Measurements from ENCODE around the gene VWA3A. TPM values are rescaled to one million over a fixed set of nuclear protein-coding genes. Genes with fewer than 3 reads are reported as not detected.

VWA3A gene
- total and polyA plus RNA-seq, 8 donors = 0.30 to 0.37 TPM; not detected in 6

GRCh38 chr16:22198547-22199293 lies 106.4 kb downstream of the VWA3A start:
- TF ChIP-seq POLR2AphosphoS5 (IDR thresholded peaks at IDR 0.05) (no peak), EP300 (IDR thresholded peaks at IDR 0.05) (no peak), CTCF (IDR thresholded peaks at IDR 0.05) (no peak), POLR2A (IDR thresholded peaks at IDR 0.05) (no peak)
- intact Hi-C loops (cut with DNase I; ENCODE audit: low total_unique reads) = no loop called here
- peak overlapping the region in 4 of 5 donors; percentile 70 to 86 (median 84) for H3K27ac ChIP-seq

GRCh38 chr16:22202261-22202637 lies 109.9 kb downstream of the VWA3A start:
- Histone ChIP-seq H3K27ac (no peak overlapping the region), H3K9me3 (no peaks in the 10 kb centered on the region), H3K36me3 (no peaks in the 10 kb centered on the region), H3K4me1 (peaks cover 4 to 35% (median 24%) of the 10 kb centered on the region in 4 donors), H3K4me3 (no peak overlapping the region), H3K27me3 (no peaks in the 10 kb centered on the region)
- intact Hi-C loops (cut with DNase I; ENCODE audit: low total_unique reads) = loop anchor here (5.0 kb wide), 1 partner anchor 95 kb away; the partner anchor contains the start of gene POLR3E
- WGBS, 5 donors = 89 to 94% (median 92%) methylated on average over 6 of the region's 6 CpGs
- no peak for DNase-seq
- TF ChIP-seq CTCF (IDR thresholded peaks at IDR 0.05) (no peak), EP300 (IDR thresholded peaks at IDR 0.05) (no peak), POLR2AphosphoS5 (IDR thresholded peaks at IDR 0.05) (no peak), POLR2A (IDR thresholded peaks at IDR 0.05) (no peak)

More at GRCh38 chr16:22198547-22199293, 106.4 kb downstream of the VWA3A start:
- Histone ChIP-seq H3K4me1 (peaks cover 4 to 34% (median 27%) of the 10 kb centered on the region in 4 donors), H3K9me3 (no peaks in the 10 kb centered on the region), H3K4me3 (no peak overlapping the region), H3K27me3 (no peaks in the 10 kb centered on the region), H3K36me3 (no peaks in the 10 kb centered on the region)
- WGBS, 5 donors = 53 to 78% (median 77%) methylated on average over 7 of the region's 7 CpGs
- DNase-seq = no peak

- intact Hi-C loops (cut with DNase I; ENCODE audit: low total_unique reads) = loop anchor here (5.0 kb wide), 1 partner anchor 94 kb away; the partner anchor contains the start of gene POLR3E
- no peak for TF ChIP-seq CTCF (IDR thresholded peaks at IDR 0.05)
- TF ChIP-seq POLR2A (IDR thresholded peaks at IDR 0.05) = no peak
- no peak for TF ChIP-seq POLR2AphosphoS5 (IDR thresholded peaks at IDR 0.05)
- no peak for TF ChIP-seq EP300 (IDR thresholded peaks at IDR 0.05)
Measured at GRCh38 chr16:22203091-22203490, 110.8 kb downstream of the VWA3A start.

GRCh38 chr16:22204091-22204655 lies 111.8 kb downstream of the VWA3A start:
- Histone ChIP-seq H3K27me3 (no peaks in the 10 kb centered on the region), H3K27ac (peak overlapping the region in 1 of 5 donors; percentile 92), H3K9me3 (no peaks in the 10 kb centered on the region), H3K36me3 (no peaks in the 10 kb centered on the region), H3K4me1 (peaks cover 21 to 45% (median 37%) of the 10 kb centered on the region in 4 donors), H3K4me3 (no peak overlapping the region)
- intact Hi-C loops (cut with DNase I; ENCODE audit: low total_unique reads) = loop anchor here (5.0 kb wide), 1 partner anchor 93 kb away; the partner anchor contains the start of gene POLR3E
- no peak for TF ChIP-seq EP300 (IDR thresholded peaks at IDR 0.05)
- no peak for TF ChIP-seq POLR2AphosphoS5 (IDR thresholded peaks at IDR 0.05)
- TF ChIP-seq POLR2A (IDR thresholded peaks at IDR 0.05) = no peak
- no peak for TF ChIP-seq CTCF (IDR thresholded peaks at IDR 0.05)
- no peak for DNase-seq
- WGBS, 5 donors = 94 to 100% (median 98%) methylated on average over 2 of the region's 2 CpGs

More at GRCh38 chr16:22203091-22203490, 110.8 kb downstream of the VWA3A start:
- H3K27ac ChIP-seq = no peak overlapping the region
- peaks cover 12 to 44% (median 32%) of the 10 kb centered on the region in 4 donors for H3K4me1 ChIP-seq
- no peak overlapping the region for H3K4me3 ChIP-seq
- no peaks in the 10 kb centered on the region for H3K36me3 ChIP-seq
- WGBS, 5 donors = 78 to 91% (median 88%) methylated on average over 5 of the region's 5 CpGs
- no peaks in the 10 kb centered on the region for H3K9me3 ChIP-seq
- no peak for DNase-seq
- no peaks in the 10 kb centered on the region for H3K27me3 ChIP-seq

Data from stomach (tissue), 9 donors.